DND-41 (cell line): ENCODE results near the gene SLC1A4.

Source experiments
- EZH2 ChIP-seq: IDR thresholded peaks from 3 replicates; pipeline ENCODE4 v1.6.1; 2012; ENCODE audit warnings: borderline replicate concordance, low read depth, mild to moderate bottlenecking, moderate library complexity, low read length, inconsistent platforms; ENCODE audit not compliant: severe bottlenecking
- TF ChIP-seq, protein P1 (sequence below): IDR thresholded peaks from 2 replicates; pipeline ENCODE4 v1.5.1; 2012; ENCODE audit warnings: borderline replicate concordance, low read length, moderate library complexity, mild to moderate bottlenecking; ENCODE audit not compliant: poor library complexity, severe bottlenecking; ENCODE audit errors: extremely low read depth

GRCh38 chr2:64970495-64970894 lies 18.7 kb upstream of the SLC1A4 start:
- TF ChIP-seq, protein P1, sequence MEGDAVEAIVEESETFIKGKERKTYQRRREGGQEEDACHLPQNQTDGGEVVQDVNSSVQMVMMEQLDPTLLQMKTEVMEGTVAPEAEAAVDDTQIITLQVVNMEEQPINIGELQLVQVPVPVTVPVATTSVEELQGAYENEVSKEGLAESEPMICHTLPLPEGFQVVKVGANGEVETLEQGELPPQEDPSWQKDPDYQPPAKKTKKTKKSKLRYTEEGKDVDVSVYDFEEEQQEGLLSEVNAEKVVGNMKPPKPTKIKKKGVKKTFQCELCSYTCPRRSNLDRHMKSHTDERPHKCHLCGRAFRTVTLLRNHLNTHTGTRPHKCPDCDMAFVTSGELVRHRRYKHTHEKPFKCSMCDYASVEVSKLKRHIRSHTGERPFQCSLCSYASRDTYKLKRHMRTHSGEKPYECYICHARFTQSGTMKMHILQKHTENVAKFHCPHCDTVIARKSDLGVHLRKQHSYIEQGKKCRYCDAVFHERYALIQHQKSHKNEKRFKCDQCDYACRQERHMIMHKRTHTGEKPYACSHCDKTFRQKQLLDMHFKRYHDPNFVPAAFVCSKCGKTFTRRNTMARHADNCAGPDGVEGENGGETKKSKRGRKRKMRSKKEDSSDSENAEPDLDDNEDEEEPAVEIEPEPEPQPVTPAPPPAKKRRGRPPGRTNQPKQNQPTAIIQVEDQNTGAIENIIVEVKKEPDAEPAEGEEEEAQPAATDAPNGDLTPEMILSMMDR: no peak
- no peak for TF ChIP-seq EZH2
